ENCODE results near the gene TMEM63C.
"Not testable (repeated sequence)": the region's sequence is repeated elsewhere in the genome, so short reads cannot be mapped to it uniquely, and the experiment has no call there.

Gene TMEM63C

GRCh38 chr14:77279719-77280118, 98.1 kb downstream of the TMEM63C start:
- no peak for DNase-seq

GRCh38 chr14:77280921-77281320, 99.3 kb downstream of the TMEM63C start:
- not testable (repeated sequence) for DNase-seq

GRCh38 chr14:77281852-77282410, 100.3 kb downstream of the TMEM63C start:
- no peak for DNase-seq

- DNase-seq: no peak
Observed at GRCh38 chr14:77284066-77284465, 102.5 kb downstream of the TMEM63C start.

- DNase-seq: no peak
Observed at GRCh38 chr14:77284466-77284865, 102.9 kb downstream of the TMEM63C start.

- no peak for DNase-seq
Observed at GRCh38 chr14:77286576-77286975, 105.0 kb downstream of the TMEM63C start.

GRCh38 chr14:77290705-77291104, 109.1 kb downstream of the TMEM63C start:
- no peak for DNase-seq

- no peak for DNase-seq
Observed at GRCh38 chr14:77296155-77296554, 114.6 kb downstream of the TMEM63C start.

GRCh38 chr14:77296906-77297305, 115.3 kb downstream of the TMEM63C start:
- no peak for DNase-seq

GRCh38 chr14:77299771-77300170, 118.2 kb downstream of the TMEM63C start:
- DNase-seq: no peak

GRCh38 chr14:77301103-77301502, 119.5 kb downstream of the TMEM63C start:
- DNase-seq: peak; percentile 46

GRCh38 chr14:77302926-77303325, 121.3 kb downstream of the TMEM63C start:
- no peak for DNase-seq

- no peak for DNase-seq
Observed at GRCh38 chr14:77303417-77304156, 122.0 kb downstream of the TMEM63C start.

- DNase-seq: no peak
Observed at GRCh38 chr14:77305696-77306095, 124.1 kb downstream of the TMEM63C start.

- no peak for DNase-seq
Observed at GRCh38 chr14:77306416-77306815, 124.8 kb downstream of the TMEM63C start.

GRCh38 chr14:77306851-77307496, 125.4 kb downstream of the TMEM63C start:
- no peak for DNase-seq
